ENCODE data around the gene PDE4A. TPM values are rescaled to one million over a fixed set of nuclear protein-coding genes. Genes with fewer than 3 reads are reported as not detected.

PDE4A gene
- total and polyA plus RNA-seq, 2 experiments from 2014 or later: 5.2 to 5.4 TPM

DNA sequence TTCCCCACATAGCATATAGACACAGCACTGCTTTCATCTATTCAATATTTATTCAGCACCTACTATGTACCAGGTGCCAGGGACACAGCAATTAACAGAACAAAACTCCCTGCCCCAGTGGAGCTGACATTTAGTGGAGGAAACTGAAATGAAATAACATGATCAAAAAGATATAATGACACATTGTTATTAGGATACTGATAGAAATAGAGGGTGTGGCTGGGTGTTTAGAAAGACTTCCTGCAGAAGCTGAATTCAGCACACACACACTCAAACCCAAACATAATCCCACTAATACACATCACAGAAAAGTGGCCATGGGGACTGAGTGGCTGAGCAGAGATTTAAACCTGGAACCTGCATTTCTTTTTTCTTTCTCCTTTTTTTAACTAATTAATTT lies 13.2 kb upstream of the PDE4A start (continued):
- TF ChIP-seq, protein P1, sequence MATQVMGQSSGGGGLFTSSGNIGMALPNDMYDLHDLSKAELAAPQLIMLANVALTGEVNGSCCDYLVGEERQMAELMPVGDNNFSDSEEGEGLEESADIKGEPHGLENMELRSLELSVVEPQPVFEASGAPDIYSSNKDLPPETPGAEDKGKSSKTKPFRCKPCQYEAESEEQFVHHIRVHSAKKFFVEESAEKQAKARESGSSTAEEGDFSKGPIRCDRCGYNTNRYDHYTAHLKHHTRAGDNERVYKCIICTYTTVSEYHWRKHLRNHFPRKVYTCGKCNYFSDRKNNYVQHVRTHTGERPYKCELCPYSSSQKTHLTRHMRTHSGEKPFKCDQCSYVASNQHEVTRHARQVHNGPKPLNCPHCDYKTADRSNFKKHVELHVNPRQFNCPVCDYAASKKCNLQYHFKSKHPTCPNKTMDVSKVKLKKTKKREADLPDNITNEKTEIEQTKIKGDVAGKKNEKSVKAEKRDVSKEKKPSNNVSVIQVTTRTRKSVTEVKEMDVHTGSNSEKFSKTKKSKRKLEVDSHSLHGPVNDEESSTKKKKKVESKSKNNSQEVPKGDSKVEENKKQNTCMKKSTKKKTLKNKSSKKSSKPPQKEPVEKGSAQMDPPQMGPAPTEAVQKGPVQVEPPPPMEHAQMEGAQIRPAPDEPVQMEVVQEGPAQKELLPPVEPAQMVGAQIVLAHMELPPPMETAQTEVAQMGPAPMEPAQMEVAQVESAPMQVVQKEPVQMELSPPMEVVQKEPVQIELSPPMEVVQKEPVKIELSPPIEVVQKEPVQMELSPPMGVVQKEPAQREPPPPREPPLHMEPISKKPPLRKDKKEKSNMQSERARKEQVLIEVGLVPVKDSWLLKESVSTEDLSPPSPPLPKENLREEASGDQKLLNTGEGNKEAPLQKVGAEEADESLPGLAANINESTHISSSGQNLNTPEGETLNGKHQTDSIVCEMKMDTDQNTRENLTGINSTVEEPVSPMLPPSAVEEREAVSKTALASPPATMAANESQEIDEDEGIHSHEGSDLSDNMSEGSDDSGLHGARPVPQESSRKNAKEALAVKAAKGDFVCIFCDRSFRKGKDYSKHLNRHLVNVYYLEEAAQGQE (IDR thresholded peaks at IDR 0.05; ENCODE audit: unreplicated experiment): no peak

DNA sequence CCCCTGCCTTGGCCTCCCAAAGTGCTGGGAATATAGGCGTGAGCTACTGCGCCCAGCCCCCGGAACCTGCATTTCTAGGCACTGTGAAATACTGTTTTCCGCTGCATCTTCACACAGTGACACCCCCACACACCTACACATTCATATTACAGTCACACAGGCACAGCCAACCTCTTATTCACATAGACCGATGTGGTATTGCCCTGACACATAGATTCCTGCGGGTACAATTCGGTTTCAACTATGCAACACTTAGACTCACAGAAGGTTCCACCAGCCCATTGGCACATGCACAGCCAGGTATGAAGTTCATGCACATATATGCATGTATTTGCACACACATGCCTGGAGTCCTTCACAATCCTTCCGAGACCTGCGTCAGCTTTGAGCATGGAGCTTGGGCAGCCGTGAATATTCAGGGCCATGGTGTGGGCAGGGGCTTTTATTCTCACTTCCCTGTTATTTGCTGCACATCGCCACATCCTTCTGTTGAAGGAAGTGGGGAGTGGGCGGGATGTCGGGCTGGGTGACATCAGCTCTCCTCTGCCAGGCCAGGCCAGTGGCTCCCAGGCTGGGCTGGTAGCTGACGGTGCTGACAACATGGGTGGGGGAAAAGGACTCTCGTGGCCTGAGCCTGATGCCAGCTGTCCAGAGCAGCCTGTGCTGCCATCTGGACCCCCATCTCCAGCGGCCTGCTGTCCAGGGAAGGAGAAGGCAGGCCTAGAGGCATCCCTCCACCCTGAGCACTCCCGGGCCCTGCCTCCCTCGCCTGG lies 11.6 kb upstream of the PDE4A start:
- Histone ChIP-seq H3K36me3 (ENCODE audit: insufficient read depth) (no peaks in the 10 kb centered on the region), H2AFZ (no peak overlapping the region), H3K4me1 (ENCODE audit: insufficient read depth) (peaks cover 5% of the 10 kb centered on the region; the same call in 1 of the 2 replicates), H4K20me1 (replicated peaks; ENCODE audit: insufficient read depth) (no peaks in the 10 kb centered on the region), H3K27ac (ENCODE audit: low read depth) (no peak overlapping the region), H3K4me3 (no peak overlapping the region), H3K79me2 (replicated peaks; ENCODE audit: insufficient read depth) (no peaks in the 10 kb centered on the region), H3K9me2 (ENCODE audit: insufficient read depth) (no peaks in the 10 kb centered on the region), H3K4me2 (no peak overlapping the region), H3F3A (replicated peaks; ENCODE audit: low read depth) (0 out of 2 replicates have a peak, but pooled peaks cover 5% of the 10 kb centered on the region), H3K27me3 (ENCODE audit: insufficient read depth) (peaks cover 32% of the 10 kb centered on the region)
- Mint-ChIP-seq H3K9me3 (peaks cover 1% of the 10 kb centered on the region; the same call in 1 of the 3 replicates), H3K27me3 (ENCODE audit: insufficient read depth, low read depth, poor library complexity) (peaks cover 23% of the 10 kb centered on the region), H3K36me3 (ENCODE audit: low read depth) (no peaks in the 10 kb centered on the region), H3K4me1 (peaks cover 9% of the 10 kb centered on the region), H3K27ac (no peak overlapping the region), H3K4me3 (no peak overlapping the region)
- DNase-seq (ENCODE audit: low spot score) (no peak), ATAC-seq (no peak)
- TF ChIP-seq EZH2phosphoT487 (IDR thresholded peaks at IDR 0.05; ENCODE audit: unreplicated experiment): no peak
- TF ChIP-seq, protein P2, sequence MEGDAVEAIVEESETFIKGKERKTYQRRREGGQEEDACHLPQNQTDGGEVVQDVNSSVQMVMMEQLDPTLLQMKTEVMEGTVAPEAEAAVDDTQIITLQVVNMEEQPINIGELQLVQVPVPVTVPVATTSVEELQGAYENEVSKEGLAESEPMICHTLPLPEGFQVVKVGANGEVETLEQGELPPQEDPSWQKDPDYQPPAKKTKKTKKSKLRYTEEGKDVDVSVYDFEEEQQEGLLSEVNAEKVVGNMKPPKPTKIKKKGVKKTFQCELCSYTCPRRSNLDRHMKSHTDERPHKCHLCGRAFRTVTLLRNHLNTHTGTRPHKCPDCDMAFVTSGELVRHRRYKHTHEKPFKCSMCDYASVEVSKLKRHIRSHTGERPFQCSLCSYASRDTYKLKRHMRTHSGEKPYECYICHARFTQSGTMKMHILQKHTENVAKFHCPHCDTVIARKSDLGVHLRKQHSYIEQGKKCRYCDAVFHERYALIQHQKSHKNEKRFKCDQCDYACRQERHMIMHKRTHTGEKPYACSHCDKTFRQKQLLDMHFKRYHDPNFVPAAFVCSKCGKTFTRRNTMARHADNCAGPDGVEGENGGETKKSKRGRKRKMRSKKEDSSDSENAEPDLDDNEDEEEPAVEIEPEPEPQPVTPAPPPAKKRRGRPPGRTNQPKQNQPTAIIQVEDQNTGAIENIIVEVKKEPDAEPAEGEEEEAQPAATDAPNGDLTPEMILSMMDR (conservative IDR thresholded peaks at IDR 0.05; ENCODE audit: low read depth in 2 of 2): no peak
- no peak for TF ChIP-seq NANOG (IDR thresholded peaks at IDR 0.05; ENCODE audit: borderline replicate concordance)
- TF ChIP-seq ZNF114 (CRISPR knock-in tag; IDR thresholded peaks at IDR 0.05): no peak
- TF ChIP-seq, protein P1 (IDR thresholded peaks at IDR 0.05; ENCODE audit: unreplicated experiment): no peak
- TF ChIP-seq POLR2AphosphoS5 (IDR thresholded peaks at IDR 0.05; ENCODE audit: low read depth): no peak
- TF ChIP-seq JUNB (IDR thresholded peaks at IDR 0.05; ENCODE audit: unreplicated experiment): no peak
- TF ChIP-seq, protein P3, sequence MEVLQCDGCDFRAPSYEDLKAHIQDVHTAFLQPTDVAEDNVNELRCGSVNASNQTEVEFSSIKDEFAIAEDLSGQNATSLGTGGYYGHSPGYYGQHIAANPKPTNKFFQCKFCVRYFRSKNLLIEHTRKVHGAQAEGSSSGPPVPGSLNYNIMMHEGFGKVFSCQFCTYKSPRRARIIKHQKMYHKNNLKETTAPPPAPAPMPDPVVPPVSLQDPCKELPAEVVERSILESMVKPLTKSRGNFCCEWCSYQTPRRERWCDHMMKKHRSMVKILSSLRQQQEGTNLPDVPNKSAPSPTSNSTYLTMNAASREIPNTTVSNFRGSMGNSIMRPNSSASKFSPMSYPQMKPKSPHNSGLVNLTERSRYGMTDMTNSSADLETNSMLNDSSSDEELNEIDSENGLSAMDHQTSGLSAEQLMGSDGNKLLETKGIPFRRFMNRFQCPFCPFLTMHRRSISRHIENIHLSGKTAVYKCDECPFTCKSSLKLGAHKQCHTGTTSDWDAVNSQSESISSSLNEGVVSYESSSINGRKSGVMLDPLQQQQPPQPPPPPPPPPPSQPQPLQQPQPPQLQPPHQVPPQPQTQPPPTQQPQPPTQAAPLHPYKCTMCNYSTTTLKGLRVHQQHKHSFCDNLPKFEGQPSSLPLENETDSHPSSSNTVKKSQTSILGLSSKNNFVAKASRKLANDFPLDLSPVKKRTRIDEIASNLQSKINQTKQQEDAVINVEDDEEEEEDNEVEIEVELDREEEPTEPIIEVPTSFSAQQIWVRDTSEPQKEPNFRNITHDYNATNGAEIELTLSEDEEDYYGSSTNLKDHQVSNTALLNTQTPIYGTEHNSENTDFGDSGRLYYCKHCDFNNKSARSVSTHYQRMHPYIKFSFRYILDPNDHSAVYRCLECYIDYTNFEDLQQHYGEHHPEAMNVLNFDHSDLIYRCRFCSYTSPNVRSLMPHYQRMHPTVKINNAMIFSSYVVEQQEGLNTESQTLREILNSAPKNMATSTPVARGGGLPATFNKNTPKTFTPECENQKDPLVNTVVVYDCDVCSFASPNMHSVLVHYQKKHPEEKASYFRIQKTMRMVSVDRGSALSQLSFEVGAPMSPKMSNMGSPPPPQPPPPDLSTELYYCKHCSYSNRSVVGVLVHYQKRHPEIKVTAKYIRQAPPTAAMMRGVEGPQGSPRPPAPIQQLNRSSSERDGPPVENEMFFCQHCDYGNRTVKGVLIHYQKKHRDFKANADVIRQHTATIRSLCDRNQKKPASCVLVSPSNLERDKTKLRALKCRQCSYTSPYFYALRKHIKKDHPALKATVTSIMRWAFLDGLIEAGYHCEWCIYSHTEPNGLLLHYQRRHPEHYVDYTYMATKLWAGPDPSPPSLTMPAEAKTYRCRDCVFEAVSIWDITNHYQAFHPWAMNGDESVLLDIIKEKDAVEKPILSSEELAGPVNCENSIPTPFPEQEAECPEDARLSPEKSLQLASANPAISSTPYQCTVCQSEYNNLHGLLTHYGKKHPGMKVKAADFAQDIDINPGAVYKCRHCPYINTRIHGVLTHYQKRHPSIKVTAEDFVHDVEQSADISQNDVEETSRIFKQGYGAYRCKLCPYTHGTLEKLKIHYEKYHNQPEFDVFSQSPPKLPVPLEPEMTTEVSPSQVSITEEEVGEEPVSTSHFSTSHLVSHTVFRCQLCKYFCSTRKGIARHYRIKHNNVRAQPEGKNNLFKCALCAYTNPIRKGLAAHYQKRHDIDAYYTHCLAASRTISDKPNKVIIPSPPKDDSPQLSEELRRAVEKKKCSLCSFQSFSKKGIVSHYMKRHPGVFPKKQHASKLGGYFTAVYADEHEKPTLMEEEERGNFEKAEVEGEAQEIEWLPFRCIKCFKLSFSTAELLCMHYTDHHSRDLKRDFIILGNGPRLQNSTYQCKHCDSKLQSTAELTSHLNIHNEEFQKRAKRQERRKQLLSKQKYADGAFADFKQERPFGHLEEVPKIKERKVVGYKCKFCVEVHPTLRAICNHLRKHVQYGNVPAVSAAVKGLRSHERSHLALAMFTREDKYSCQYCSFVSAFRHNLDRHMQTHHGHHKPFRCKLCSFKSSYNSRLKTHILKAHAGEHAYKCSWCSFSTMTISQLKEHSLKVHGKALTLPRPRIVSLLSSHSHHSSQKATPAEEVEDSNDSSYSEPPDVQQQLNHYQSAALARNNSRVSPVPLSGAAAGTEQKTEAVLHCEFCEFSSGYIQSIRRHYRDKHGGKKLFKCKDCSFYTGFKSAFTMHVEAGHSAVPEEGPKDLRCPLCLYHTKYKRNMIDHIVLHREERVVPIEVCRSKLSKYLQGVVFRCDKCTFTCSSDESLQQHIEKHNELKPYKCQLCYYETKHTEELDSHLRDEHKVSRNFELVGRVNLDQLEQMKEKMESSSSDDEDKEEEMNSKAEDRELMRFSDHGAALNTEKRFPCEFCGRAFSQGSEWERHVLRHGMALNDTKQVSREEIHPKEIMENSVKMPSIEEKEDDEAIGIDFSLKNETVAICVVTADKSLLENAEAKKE (CRISPR knock-in tag; IDR thresholded peaks at IDR 0.05): no peak

Data from GM23338 (cell line).